ELF-1 (cell line): ENCODE data around the gene IL10RA.

Experiments
- DNase-seq: peaks from one replicate; pipeline ENCODE4 v3.0.0-alpha.2; 2016; ENCODE audit warnings: low read depth, low spot score

The IL10RA gene

DNA sequence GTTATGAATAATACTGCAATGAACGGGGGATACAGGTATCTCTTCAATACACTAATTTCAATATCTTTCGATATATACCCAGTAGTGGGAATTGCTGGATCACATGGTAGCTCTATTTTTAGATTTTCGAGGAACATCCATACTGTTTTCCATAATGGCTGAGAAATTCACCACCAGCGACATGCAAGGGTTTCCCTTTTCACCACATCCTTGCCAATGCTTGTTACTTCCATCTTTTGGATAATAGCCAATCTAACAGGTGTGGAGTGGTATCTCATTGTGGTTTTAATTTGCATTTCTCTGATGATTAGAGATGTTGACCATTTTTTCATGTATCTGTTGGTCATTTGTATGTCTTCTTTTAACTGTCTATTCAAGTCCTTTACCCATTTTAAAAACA, 5.9 kb downstream of the IL10RA start:
- DNase-seq = no peak

DNA sequence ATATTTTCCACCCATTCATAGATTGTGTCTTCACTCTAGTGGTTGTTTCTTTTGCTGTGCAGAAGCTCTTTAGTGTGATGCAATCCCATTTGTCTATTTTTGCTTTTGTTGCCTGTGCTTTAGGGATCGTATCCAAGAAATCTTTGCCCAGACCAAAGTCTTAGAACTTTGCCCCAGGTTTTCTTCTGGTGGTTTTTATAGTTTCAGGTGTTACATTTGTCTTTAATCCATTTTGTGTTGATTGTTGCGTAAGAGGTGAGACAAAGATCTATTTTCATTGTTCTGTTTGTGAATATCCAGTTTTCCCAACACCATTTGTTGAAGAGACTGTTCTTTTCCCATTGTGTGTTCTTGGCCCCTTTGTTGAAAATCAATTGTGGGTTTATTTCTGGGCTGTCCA, 6.4 kb downstream of the IL10RA start:
- DNase-seq = no peak

DNA sequence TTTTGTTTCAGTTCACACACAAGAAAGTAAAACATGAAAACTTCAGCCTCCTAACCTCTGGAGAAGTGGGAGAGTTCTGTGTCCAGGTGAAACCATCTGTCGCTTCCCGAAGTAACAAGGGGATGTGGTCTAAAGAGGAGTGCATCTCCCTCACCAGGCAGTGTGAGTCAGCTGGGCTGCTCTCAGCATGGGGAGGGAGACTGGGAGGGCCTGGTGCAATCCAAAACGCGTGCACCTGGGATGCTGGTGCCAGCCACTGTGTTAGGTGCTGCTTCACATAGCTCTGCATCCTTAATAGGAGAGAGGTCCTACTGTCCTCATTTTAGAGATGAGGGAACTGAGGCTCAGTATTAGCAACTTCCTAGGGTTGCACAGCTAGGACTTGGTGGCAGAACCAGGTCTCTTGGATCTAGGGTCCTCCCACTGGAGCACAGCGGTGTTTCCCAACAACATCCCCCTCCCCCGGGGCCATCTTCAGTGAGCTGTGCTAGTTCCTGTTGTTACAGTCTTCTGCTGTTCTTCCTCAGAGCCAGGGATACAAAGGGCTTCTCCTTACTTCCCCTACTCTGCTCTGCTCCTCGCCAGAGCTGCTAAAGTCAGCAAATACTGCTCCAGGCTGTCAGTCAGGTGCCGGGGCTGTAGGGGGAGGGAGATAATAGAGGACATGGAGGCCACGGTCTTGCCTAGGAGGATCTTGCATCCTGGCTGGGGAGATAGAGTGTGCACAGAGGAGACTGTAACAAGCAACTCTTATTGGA, 8.0 kb downstream of the IL10RA start:
- peak; percentile 51 for DNase-seq

DNA sequence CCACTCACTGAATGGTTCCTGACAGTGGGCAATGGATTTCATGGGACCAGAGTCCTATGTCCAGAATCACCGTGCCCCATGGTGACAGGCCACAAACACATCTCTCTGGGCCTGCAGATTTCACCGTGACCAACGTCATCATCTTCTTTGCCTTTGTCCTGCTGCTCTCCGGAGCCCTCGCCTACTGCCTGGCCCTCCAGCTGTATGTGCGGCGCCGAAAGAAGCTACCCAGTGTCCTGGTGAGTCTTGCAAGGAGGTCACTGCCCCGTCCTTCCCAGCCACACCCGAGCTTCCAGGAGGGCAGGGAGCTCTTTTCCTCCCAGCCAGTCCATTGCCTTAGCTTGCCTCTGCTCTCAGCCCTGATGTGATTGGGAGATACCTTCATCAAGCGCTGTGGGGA, 9.3 kb downstream of the IL10RA start:
- no peak for DNase-seq

DNA sequence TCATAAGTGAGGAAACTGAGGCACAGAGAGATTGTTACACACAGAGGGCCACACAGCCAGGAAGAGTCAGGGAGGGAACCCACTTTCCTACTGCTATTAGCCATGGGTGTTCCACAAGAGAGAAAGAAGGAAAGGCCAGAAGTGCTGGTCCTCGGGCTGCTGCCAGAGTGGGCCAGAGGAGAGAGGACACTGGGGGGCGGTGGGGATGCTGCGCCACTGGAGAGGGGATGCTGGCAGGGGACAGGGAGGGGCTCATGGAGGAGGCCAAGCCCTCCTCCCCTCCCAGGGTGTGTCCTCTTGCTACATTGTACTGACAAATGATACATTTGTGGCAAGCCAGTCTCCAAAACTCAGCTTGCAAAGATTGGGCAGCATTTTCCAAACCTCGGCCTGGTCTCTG, 9.9 kb downstream of the IL10RA start:
- no peak for DNase-seq

DNA sequence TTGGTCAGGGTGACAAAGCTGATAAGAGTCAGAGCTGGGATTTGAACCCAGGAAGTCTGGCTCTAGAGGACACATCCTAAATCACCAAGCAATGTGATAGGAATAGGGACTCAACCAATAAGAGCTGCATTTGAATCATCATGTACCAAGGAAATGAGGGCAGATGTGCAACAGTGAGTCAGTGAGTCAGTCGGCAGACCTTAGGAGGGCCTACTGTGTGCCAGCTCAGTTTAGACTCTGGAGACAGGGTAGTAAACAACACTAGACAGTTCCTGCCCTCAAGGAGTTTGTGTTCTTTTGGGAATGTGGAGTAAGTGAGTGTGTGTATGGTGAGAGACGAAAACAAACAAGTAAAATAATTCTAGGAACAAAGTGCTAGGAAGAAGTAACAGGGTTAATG, 11.2 kb downstream of the IL10RA start:
- DNase-seq = no peak

DNA sequence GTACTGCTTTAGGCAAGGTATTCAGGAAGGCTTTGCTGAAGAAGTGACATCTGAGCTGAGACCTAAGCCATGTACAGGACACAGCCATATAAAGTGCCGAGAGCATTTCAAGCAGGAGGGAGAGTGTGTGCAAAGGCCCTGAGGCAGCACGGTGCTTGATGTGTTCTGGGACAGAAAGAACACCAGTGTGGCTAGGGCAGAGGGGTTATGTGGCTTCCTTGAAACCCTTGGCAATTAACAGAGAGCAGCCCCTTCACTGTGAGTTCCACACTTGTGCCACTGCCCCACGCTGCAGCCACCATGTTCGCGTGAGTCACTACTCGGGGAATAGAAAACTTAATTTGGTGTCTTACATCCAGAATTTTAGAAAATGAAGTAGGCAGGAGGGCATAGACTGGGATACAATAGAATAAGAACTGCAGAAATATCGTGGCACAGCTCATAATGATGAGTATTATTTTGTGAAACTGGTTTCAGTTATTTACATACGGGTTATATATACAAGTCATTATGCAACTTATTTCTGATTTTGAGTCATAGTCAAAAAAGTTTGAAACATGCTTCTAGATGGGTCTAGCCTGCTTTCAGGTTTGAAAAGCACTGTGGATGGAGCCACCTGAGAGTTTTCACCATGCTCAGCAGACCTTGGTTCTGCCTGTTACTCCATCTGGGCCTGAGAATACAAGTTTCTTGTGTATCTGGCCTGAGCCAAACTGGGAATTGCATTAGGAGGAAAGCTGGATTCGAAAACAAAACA, 11.8 kb downstream of the IL10RA start:
- DNase-seq = no peak

DNA sequence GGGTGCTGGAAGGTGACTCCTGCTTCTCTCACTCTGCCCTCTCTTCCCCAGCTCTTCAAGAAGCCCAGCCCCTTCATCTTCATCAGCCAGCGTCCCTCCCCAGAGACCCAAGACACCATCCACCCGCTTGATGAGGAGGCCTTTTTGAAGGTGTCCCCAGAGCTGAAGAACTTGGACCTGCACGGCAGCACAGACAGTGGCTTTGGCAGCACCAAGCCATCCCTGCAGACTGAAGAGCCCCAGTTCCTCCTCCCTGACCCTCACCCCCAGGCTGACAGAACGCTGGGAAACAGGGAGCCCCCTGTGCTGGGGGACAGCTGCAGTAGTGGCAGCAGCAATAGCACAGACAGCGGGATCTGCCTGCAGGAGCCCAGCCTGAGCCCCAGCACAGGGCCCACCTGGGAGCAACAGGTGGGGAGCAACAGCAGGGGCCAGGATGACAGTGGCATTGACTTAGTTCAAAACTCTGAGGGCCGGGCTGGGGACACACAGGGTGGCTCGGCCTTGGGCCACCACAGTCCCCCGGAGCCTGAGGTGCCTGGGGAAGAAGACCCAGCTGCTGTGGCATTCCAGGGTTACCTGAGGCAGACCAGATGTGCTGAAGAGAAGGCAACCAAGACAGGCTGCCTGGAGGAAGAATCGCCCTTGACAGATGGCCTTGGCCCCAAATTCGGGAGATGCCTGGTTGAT, 12.6 kb downstream of the IL10RA start:
- no peak for DNase-seq

DNA sequence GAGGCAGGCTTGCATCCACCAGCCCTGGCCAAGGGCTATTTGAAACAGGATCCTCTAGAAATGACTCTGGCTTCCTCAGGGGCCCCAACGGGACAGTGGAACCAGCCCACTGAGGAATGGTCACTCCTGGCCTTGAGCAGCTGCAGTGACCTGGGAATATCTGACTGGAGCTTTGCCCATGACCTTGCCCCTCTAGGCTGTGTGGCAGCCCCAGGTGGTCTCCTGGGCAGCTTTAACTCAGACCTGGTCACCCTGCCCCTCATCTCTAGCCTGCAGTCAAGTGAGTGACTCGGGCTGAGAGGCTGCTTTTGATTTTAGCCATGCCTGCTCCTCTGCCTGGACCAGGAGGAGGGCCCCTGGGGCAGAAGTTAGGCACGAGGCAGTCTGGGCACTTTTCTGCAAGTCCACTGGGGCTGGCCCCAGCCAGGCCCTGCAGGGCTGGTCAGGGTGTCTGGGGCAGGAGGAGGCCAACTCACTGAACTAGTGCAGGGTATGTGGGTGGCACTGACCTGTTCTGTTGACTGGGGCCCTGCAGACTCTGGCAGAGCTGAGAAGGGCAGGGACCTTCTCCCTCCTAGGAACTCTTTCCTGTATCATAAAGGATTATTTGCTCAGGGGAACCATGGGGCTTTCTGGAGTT, 13.3 kb downstream of the IL10RA start:
- DNase-seq = no peak

DNA sequence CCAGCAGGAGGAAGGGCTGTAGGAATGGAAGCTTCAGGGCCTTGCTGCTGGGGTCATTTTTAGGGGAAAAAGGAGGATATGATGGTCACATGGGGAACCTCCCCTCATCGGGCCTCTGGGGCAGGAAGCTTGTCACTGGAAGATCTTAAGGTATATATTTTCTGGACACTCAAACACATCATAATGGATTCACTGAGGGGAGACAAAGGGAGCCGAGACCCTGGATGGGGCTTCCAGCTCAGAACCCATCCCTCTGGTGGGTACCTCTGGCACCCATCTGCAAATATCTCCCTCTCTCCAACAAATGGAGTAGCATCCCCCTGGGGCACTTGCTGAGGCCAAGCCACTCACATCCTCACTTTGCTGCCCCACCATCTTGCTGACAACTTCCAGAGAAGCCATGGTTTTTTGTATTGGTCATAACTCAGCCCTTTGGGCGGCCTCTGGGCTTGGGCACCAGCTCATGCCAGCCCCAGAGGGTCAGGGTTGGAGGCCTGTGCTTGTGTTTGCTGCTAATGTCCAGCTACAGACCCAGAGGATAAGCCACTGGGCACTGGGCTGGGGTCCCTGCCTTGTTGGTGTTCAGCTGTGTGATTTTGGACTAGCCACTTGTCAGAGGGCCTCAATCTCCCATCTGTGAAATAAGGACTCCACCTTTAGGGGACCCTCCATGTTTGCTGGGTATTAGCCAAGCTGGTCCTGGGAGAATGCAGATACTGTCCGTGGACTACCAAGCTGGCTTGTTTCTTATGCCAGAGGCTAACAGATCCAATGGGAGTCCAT, 14.1 kb downstream of the IL10RA start:
- no peak for DNase-seq

DNA sequence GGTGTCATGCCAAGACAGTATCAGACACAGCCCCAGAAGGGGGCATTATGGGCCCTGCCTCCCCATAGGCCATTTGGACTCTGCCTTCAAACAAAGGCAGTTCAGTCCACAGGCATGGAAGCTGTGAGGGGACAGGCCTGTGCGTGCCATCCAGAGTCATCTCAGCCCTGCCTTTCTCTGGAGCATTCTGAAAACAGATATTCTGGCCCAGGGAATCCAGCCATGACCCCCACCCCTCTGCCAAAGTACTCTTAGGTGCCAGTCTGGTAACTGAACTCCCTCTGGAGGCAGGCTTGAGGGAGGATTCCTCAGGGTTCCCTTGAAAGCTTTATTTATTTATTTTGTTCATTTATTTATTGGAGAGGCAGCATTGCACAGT, 14.6 kb downstream of the IL10RA start:
- DNase-seq = no peak

DNA sequence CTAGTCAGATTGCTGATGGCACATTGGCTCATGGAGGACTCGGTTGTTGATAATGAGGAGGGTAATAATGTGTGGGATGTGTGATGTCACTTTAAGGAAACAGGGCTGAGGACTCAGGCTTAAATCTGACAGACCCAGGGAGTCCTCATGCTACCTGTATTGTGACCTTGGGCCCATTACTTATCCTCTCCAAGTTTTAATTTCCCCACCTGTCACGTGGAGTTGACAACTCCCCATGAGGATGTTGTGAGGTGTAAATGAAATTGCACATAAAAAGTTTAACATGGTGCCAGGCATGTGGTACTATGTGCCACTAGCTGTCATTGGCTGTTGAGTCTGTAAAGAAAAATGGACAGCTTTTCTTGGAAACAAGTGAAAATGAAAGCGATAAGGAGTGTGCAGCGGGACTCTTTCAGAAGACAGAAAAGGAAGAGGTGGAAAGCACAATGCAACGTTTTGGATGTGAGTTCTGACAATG, 15.3 kb downstream of the IL10RA start:
- DNase-seq = no peak

DNA sequence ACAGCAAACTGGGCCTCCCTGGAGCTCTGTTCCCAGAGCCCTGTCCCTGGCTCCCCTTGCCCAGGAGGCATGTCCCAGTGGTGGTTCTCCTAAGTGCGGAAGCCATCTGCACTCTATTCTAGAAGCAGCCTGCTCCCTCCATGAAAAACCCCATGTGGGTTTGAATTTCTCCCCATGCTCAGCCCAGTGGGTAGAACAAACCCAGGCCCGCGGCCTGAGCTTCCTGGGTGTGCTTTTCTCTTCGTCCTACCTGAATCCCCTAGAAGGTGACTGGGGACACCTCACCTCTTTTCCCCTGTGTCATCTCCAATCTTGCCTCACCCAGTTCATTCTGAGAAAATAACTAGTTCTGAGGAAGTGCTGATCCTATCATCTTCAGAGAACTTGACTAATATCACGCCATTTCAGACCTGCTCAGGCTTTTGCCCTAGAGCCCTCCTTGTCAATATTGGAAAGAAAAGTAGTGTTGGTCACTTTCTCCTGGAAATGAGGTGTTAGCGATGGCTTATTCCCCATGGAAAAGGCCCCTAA, 15.9 kb downstream of the IL10RA start:
- no peak for DNase-seq

DNA sequence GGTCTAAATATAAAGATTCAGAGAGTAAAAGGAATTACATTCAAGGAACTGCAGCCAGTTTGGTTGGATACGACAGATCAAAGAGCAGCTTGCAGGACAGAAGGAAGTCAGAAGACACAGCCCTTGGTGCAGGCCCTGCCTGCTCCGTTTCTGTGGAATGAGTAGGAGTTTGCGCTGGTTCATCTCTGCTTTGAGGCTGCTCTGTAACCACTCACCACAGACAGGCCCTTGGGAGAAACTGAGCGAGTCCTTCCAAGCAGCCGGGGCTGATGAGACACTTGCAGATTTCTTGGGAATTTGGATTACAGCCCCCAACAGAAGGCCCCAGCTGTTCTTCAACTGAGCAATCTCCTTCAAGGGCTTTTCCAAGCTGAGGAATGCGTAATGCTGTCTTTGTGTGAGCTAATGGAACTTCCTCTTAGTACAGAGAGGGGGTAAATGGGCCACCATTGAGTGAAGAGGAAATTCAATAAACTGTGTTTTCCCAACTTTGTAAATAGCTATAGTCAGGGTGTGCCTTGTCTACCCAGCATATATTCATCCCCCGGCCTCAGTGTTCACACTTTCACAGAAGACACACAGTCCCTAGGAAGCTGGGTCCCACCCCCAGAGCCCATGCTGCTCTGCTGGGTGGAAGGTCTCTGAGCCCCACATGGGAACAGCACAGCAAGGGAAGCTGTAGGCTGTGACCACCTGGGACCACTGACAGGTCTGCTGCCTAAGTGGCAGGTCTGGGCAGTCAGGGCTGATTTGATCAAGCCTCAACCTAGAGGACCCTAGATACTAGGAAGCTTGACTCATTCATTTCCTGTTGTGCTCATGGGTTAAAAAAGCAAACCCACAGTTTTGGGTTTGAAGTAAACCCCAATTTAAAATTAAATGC, 16.6 kb downstream of the IL10RA start:
- peak; percentile 62 for DNase-seq

DNA sequence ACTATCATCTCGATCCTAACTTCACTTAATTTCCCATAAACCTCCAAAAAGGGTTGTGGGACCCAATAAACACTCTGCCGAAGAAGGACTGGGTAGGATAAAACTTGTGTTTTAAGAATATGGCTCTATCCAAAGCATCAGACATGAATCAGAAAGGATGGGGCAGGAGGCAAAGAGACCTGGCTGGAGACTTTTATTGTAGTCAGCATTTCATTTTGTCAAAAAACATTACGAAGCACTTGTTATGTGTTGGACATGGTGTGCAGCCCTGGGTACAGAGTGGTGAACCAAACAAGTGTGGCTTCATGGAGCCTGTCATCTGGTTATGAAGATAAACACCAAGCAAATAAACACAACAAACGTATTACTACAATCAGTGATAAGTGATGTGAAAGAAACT, 17.3 kb downstream of the IL10RA start:
- no peak for DNase-seq

DNA sequence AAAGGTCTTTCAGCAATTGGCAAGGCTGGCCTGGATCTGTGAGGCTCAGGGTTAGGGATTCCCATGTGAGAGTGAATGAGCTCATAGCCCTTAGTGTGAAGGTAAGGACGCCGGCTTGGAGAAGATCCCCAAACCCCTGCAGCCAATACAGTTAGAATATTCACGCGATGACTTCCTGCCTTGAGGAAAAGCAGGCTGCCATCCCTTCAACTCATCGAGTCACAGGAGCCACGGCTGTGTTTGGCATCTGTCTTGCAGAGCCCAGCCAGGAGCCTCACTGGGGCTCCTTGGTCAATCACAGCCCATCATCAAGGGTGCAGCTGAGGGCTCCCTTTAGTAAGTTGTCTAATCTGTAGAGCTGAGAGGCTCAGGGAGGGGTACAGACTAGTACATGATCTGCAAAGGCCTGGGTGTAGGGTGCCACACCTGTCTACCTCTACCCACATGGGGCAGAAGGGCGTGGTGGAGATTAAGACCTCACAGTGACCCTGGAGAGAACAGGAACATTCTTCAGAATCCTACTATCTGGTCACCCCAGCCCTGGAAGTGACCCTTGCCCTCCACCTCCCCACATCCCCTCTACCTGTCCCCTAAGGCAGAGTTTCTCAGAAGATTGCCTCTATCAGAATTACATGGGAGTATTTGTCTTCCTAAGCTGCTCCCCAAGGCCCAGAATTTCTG, 18.5 kb downstream of the IL10RA start:
- DNase-seq = no peak

DNA sequence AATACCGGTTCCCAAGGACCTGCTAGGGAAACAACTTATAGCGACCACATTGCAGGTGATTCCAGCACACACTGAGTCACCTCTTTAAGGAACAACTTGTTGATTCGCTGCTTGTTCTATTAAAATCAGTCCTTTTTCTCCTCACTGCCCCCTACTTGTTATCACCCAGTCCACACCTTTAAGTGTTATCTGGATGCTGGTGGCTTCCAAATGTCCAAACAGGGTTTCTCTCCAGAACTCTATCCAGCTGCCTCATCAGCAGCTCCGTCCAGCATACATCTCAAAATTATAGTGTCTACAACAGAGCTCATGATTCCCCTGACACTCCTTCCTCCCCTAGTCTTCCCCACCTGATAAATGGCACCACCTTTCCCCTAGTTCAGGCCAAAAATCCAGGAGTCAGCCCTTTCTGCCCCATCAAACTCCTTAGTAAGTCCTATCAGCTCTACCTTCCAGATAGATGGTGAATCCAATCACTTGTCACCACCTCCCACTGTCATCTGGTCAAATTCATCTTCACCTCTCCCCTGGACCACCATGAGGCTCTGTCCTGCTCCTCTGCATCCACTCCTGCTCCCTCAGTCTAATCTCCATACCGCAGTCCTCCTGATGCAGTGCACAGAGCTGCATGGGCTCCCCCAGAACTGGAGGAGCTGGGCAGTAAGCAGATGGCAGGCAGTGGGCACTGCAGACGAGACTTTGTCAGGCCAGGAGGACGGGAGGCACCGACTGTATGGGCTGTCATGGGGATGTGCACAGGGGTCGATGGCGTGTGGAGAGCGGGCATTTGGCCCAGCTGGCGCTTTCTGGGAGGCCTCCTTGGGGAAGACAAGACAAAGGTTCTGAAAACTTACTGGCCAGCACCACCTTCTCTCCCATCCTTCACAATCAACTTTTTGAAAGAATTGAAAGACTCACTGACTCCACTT, 19.3 kb downstream of the IL10RA start:
- DNase-seq = no peak

DNA sequence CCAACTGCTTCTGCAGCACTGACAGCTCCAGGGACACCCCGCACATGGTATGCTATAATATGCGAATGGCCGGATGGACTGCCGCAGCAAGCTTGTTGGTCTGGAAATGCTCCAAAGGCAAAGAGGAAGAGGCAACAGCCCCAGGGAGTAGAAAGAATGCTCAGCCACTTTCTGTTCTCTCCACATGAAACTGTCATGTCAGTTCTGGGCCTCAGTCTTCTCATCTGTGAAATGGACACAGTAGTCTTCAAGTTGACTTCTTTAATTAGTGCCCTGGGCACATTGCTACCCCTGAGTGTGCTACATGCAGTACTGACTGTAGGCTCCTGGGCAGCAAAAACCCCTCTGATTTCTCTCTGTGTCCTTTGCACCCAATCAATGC, 19.9 kb downstream of the IL10RA start:
- DNase-seq = no peak
